Stimulated activated CD8-positive, alpha-beta memory T cell treated with anti-CD3 and anti-CD28 coated beads, Interleukin-12 subunit alpha, Interleukin-12 subunit beta, amount 100 ng/mL, for 24 hours (primary cell): ENCODE data around the gene NEU4.
"Not testable (repeated sequence)": the region's sequence is repeated elsewhere in the genome, so short reads cannot be mapped to it uniquely, and the experiment has no call there.

Experiments
- DNase-seq: peaks from one replicate; pipeline ENCODE4 v3.0.0-alpha.2; 2020; ENCODE audit errors: extremely low read depth

NEU4 gene

GRCh38 chr2:241798631-241799521 is 10.1 kb upstream of the NEU4 start:
- no peak for DNase-seq

DNA sequence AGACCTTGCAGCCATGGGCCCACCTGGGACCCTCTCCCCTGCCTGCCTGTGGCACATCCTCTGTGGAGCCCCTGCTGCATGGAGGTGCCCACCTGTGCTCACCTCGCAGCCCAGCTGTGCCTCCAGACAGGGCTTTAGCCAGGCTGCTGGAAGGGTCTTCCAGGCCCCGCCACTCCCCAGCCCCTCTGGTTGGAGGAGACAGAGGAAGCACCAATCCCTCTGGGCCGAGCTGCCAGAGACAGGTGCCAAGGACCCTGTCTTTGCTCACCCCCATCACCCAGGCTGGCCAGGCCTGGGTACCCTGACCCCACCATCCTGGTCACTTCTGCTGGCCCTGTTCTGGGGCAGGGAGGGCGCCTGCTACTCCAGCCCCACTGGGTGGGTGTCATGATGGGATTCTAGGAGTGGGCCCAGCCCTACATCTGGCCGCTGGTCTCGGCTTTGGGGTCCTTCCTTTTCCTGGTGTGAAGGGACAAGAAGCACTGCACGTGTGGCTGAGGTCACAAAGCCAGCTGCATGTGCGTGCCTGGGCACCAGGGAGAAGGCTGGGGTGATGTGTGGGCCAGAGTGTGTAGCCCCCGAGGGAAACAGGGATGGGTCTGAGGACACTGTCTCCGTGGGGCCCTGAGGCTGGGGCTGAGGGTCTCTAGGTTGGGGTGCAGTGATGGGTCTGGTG is 9.3 kb upstream of the NEU4 start:
- no peak for DNase-seq

DNA sequence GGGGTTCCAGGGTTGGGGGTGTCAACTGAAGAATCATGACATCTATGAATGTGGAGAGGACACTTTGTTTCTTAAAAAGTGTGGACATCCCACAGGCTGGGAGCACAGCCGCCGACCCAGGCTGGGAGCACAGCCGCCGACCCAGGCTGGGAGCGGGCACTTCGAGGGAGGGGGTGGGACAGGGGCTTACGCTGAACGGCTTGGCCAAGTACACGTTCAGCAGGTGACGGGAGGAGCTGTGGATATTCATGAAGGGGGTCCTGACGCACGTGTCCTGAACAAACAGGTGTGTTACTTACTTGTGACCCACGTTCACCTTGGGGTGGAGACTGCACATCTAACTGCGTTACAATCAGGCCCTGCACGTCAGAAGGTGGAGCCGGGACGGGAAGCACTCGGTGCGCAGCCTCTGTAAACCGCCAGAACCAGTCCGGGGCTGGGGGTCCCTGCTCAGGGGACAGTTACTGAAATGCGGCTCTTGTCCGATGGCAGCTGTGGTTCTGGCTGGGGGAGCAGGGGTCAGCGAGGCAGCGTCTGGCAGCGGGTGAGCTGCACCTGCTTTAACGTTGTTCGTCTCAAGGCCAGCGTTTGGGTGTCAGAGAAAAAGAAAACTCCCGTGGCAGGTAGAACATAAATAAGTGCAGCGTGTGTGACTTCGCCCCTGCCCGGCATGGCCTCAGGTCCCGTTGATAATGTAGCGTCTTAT is 8.6 kb upstream of the NEU4 start:
- not testable (repeated sequence) for DNase-seq

GRCh38 chr2:241801611-241802420 is 7.2 kb upstream of the NEU4 start:
- no peak for DNase-seq

- no peak for DNase-seq
These were observed 6.3 kb upstream of the NEU4 start for GRCh38 chr2:241802421-241803318.

GRCh38 chr2:241803387-241804325 is 5.3 kb upstream of the NEU4 start:
- DNase-seq = no peak

- DNase-seq = no peak
These were observed 4.4 kb upstream of the NEU4 start for GRCh38 chr2:241804326-241805229.

GRCh38 chr2:241806217-241806616 is 2.8 kb upstream of the NEU4 start:
- DNase-seq = not testable (repeated sequence)

DNA sequence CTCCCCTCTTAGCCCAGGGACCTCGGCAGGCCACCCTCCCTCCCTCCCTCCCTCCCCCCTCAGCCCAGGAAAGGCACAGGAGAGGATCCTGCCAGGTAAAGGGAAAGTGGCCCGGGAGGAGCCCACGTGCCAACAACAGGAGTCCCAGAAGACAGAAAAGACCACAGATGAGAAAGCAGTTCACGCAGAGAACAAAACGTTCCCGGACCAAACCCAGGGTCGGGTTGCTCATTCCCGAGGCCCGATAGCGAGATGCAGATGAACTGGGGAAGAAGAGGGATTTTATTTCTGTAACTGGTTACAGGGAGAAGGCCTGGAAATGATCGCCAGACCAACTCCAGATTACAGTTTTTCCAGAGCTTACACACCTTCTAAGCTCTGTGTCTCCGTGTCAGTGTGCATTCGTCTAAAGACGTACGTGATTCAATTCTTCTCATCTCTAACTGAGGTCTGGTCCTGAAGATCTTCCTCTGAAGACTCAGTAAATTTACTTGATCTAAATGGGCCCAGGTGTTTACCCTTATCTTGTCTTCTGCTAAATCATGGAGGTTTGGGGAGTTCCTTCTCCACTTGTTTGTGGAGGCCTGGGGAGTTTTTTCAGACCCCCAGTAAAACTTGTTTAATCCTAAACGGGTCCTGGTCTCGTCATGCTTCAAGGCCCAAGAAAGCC is 807 bp upstream of the NEU4 start:
- DNase-seq = no peak

- no peak for DNase-seq
These were observed 652 bp downstream of the NEU4 start for GRCh38 chr2:241809383-241810306.

GRCh38 chr2:241810307-241811200 is 1.6 kb downstream of the NEU4 start:
- no peak for DNase-seq

DNA sequence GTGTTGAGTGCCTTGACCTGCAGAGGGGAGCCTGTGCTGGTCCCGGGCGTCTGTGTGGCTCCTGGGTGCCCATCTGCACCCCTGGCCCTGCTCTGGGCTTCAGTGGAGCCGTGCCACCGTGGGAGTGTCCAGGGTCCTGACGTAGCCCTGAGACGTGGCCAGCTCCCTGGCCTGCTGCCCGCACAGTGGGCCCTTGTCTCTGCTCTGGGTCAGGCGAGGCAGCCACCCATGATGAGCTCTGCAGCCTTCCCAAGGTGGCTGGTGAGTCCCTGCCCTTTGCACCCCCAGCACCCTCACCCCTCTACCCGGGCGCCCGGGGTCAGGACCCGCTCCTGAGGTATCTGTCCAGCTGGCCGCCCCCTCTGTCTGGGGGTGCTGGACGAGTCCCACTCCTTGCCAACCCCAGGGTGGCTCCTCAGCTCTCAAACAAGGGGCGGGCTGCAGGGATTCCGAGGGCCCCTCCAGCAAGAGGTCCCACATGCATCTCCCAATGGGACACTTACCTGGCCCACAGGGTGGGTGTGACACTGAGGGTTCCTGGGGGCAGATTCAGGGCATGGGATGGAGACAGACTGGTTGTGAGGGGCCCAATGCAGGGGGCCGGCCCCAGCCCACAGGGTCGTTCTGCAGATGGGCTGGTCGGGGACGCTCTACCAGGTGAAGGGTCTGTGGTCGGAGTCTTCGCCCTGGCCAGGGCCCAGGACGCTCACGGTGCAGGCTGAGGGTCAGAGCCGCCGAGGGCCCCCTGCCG is 2.4 kb downstream of the NEU4 start:
- no peak for DNase-seq

GRCh38 chr2:241811952-241812729 is 3.1 kb downstream of the NEU4 start:
- DNase-seq = no peak
